ENCODE results near the gene AUTS2.

AUTS2 gene

DNA sequence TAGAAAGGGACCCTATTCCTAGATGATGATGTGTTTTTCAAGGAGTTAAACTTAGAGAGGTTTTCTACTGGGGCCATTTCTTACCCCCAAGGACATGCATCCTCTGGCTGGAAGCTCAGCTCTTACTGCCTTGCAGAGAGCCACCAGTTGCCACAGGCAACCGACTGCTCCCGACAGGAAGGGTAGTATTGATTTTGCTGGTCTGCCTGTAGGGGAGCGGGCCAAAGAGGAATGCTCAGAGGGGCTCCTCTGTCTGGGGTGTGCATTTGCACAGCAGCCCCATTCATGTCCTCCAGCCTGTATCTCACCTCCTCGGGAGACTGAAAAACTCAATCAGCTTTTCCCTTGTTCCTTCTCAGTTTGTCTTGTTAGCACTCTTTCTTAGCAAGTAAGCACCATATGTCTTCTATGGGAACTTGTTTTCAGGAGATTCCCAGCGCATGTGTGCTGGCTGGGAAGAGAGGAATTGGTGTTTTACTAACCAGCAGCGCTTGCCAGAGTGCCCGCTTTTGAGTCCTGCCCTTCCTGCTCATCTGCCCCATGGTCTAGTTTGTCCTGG is 794.7 kb downstream of the AUTS2 start:
- no peaks in the 10 kb centered on the region for H3K4me1 Mint-ChIP-seq
- H3K27ac Mint-ChIP-seq, result no peak overlapping the region
- H3K36me3 Mint-ChIP-seq (ENCODE audit: low read depth), result no peaks in the 10 kb centered on the region
- H3K27me3 Mint-ChIP-seq, result no peaks in the 10 kb centered on the region
- ATAC-seq (no peak), DNase-seq (no peak)
- H3K9me3 Mint-ChIP-seq, result no peaks in the 10 kb centered on the region
- no peak overlapping the region for H3K4me3 Mint-ChIP-seq

DNA sequence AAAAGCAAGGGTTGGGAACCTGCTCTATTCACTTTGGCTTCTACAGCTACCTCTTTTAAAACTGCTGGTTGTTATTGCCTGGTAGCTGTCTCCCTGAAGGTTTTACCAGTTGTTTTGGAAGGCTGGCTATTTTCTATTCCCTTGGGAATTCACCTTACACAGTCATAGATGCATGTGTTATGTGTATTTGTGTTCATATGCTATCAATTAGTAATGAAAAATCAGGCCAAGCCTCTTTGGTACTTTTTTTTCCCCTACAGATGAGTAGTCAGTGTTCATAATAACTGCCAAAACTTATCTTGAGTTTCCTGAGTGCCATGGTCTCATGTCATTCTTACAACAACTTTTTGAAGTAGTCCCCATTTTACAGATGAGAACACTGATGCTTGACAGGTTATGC is 795.7 kb downstream of the AUTS2 start:
- no peaks in the 10 kb centered on the region for H3K9me3 Mint-ChIP-seq
- no peak overlapping the region for H3K27ac Mint-ChIP-seq
- no peaks in the 10 kb centered on the region for H3K4me1 Mint-ChIP-seq
- no peaks in the 10 kb centered on the region for H3K36me3 Mint-ChIP-seq (ENCODE audit: low read depth)
- ATAC-seq (no peak), DNase-seq (no peak)
- H3K27me3 Mint-ChIP-seq, result no peaks in the 10 kb centered on the region
- no peak overlapping the region for H3K4me3 Mint-ChIP-seq

DNA sequence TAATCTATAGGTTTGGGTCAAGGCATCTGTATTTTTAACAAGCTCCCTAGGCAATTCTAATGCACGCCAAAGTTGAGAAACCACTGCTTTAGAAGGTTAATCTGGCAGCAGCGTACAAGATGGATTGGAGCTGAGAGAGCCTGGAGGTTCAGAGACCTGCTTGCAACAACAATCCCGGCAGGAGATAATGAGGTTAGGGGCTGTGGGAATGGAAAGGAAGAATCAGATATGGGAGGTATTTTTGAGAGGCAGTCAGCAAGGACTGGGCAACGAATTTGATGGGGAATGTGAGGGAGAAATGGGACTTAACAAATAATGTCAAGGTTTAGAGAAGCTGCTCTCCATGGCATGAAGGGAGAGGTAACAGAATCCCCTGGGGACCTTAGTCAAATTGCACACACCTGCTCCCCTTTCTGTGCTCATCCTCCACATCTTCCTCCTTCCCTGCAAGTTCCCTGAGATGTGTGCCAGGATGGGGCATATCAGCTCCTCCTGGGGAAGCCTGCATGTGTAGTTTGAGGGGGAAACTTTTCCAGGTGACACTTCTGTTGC is 802.6 kb downstream of the AUTS2 start:
- Mint-ChIP-seq H3K27me3 (no peaks in the 10 kb centered on the region), H3K9me3 (no peaks in the 10 kb centered on the region), H3K4me3 (no peak overlapping the region), H3K36me3 (ENCODE audit: low read depth) (no peaks in the 10 kb centered on the region), H3K4me1 (no peaks in the 10 kb centered on the region), H3K27ac (no peak overlapping the region)
- ATAC-seq (no peak), DNase-seq (no peak)

DNA sequence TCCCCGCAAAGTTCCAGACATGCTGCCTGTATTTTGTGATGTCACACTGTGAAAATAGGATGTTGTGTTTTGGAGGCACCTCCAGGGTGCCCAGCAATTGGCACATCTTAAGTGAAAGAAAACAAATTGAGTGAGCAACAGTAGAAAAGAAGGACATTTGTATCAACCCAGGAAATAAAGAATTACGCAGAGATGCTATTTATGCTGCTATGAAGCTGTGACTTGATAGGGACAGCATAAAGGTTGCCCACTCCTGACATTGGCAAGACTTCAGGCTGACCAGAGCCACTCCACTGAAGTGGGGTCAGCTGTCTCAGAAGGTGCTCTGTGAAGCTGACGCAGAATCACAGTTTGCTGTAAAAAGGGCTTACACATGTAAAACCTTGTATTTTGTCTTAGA is 803.8 kb downstream of the AUTS2 start:
- no peaks in the 10 kb centered on the region for H3K27me3 Mint-ChIP-seq
- H3K4me3 Mint-ChIP-seq, result no peak overlapping the region
- no peaks in the 10 kb centered on the region for H3K36me3 Mint-ChIP-seq (ENCODE audit: low read depth)
- DNase-seq, result no peak
- no peak for ATAC-seq
- no peaks in the 10 kb centered on the region for H3K9me3 Mint-ChIP-seq
- H3K27ac Mint-ChIP-seq, result no peak overlapping the region
- H3K4me1 Mint-ChIP-seq, result peaks cover 3% of the 10 kb centered on the region

DNA sequence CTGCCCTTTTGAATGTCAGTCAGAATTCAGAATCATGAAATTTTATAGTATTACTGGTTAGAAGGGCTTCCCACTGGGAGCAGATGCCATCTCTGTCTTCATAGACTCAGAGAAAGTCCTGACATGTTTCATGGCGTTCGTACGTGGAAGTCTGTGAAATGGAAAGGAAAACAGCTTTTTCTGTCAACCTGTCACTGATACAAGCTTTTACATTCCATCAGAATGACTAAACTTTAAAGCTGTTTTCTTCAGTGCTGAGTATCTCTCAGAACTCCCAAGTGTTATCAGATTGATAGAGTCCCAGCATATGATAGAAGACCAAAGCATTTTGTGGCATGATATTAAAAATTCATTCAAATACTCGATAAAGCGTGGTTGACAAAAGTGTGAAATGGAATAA is 807.0 kb downstream of the AUTS2 start:
- Mint-ChIP-seq H3K4me1 (peaks cover 9% of the 10 kb centered on the region), H3K36me3 (ENCODE audit: low read depth) (no peaks in the 10 kb centered on the region), H3K27ac (no peak overlapping the region), H3K27me3 (no peaks in the 10 kb centered on the region), H3K9me3 (no peaks in the 10 kb centered on the region), H3K4me3 (no peak overlapping the region)
- DNase-seq (no peak), ATAC-seq (no peak)

DNA sequence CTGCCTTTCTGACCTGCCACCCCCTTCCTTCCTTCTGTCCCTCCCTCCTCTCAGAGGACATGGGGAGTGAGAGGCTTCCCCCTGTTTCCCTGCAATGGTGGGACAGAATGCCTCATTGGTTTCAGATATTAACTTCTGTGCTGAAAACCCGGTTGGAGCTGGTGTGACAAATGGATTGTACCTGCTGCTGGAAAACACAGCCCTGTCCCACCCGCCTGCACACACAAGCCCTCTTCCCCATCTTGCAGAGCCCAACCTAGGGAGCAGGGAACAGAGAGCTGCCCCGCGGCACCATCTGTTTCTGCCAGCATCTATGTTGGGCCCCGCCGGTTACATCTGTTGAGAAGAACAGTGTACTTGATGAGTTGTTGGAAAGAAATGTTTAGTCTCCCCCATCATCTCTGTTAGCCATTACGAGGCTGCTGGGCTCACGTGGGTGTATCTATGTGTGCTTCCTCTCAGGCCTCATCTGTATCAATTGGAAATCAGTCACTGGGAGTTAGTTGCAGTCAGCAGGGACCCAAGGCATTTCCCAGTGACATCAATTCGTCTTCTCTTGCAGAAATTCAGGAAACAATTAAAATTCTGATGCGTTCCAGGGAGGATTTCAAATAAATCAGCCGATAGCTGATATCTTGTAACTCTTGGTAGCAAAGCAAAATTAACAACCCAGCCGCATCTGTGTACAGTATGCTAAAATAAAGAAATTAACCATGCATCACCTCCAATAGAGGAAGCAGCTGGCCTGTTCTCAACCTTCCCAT is 808.1 kb downstream of the AUTS2 start:
- no peak for ATAC-seq

DNA sequence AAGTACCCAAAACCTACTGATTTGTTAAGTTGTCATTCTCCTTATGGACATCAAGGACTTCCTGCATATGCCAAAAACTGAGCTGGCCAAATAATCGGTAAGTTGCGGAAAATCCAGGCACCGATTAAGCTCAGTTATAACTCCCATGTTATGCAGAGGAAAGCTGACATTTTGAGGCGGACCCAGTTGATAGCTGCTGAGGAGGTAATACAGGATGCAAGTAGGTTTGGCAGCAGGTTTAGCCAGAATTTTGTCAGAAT is 808.6 kb downstream of the AUTS2 start:
- no peak overlapping the region for H3K27ac Mint-ChIP-seq
- no peaks in the 10 kb centered on the region for H3K27me3 Mint-ChIP-seq
- no peaks in the 10 kb centered on the region for H3K36me3 Mint-ChIP-seq (ENCODE audit: low read depth)
- ATAC-seq (no peak), DNase-seq (no peak)
- no peaks in the 10 kb centered on the region for H3K9me3 Mint-ChIP-seq
- no peak overlapping the region for H3K4me3 Mint-ChIP-seq
- H3K4me1 Mint-ChIP-seq, result peaks cover 9% of the 10 kb centered on the region

More for the DNA sequence above, 808.1 kb downstream of the AUTS2 start:
- Mint-ChIP-seq H3K27me3 (no peaks in the 10 kb centered on the region), H3K36me3 (ENCODE audit: low read depth) (no peaks in the 10 kb centered on the region), H3K9me3 (no peaks in the 10 kb centered on the region), H3K27ac (no peak overlapping the region), H3K4me3 (no peak overlapping the region), H3K4me1 (peaks cover 9% of the 10 kb centered on the region)
- no peak for DNase-seq

DNA sequence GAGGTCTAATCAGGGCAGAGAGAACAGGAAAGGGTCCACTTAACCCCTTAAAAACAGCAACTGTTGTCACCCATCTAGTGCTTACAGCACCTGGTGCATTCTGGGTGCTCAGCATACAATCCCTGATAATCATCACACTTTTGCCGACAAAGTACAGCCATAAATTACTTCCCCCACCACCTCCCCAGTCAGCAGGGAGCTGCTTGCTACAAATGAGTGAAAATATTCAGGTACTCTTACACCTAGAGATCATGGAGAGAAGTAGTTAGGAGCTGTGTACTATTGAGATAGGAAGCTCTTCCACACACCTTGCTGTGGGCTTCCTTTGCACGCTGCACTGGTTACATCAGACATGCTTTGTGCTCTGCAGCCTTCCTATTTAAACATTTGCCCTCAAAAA is 810.2 kb downstream of the AUTS2 start:
- H3K9me3 Mint-ChIP-seq, result no peaks in the 10 kb centered on the region
- ATAC-seq (no peak), DNase-seq (no peak)
- no peak overlapping the region for H3K27ac Mint-ChIP-seq
- no peaks in the 10 kb centered on the region for H3K27me3 Mint-ChIP-seq
- H3K4me1 Mint-ChIP-seq, result peaks cover 9% of the 10 kb centered on the region
- H3K36me3 Mint-ChIP-seq (ENCODE audit: low read depth), result no peaks in the 10 kb centered on the region
- H3K4me3 Mint-ChIP-seq, result no peak overlapping the region

DNA sequence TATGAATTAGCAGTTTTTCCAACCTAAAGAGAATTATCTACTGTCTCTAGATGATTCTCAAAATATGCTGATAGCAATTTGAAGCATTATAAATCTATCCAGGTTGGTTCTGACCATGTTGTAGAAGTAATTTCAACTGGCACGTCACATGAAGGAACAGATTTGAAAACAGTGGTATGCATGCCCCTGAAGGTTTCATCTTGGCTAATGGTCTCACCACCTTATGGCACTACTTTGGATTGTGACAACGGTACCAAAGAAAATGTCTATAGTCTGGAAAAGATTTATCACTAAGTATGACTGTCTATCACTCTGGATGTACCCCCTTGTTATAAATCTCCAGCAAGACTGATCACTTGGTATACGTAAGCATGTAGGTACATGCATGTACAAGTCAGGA is 810.6 kb downstream of the AUTS2 start:
- Mint-ChIP-seq H3K36me3 (ENCODE audit: low read depth) (no peaks in the 10 kb centered on the region), H3K9me3 (no peaks in the 10 kb centered on the region), H3K4me1 (peaks cover 9% of the 10 kb centered on the region), H3K27ac (no peak overlapping the region), H3K27me3 (no peaks in the 10 kb centered on the region), H3K4me3 (no peak overlapping the region)
- no peak for ATAC-seq
- no peak for DNase-seq

DNA sequence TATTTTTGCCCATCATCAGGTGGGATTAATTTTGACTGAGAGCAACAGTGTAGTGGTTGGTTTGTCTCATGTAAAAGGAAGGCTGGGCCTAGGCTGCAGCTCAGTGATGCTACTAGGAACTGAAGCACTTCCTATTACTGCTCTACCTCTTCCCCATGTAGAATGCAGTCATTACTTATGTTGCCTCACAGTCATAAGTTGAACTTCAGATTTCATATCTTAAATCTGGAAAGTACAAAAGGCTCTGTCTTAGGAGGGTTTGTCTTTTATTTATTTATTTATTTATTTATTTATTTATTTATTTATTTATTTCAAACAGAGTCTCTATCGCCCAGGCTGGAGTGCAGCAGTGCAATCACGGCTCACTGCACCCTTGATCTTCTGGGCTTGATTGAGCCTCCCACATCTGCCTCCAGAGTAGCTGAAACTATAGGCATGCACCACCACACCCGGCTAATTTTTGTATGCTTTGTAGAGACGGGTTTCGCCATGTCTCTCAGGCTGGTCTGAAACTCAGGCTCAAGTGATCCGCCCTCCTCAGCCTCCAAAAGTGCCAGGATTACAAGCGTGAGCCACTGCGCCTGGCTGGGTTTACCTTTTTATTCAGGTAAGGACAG is 812.0 kb downstream of the AUTS2 start:
- no peak for DNase-seq
- no peak overlapping the region for H3K27ac Mint-ChIP-seq
- no peaks in the 10 kb centered on the region for H3K27me3 Mint-ChIP-seq
- H3K9me3 Mint-ChIP-seq, result no peaks in the 10 kb centered on the region
- H3K36me3 Mint-ChIP-seq (ENCODE audit: low read depth), result no peaks in the 10 kb centered on the region
- peaks cover 9% of the 10 kb centered on the region for H3K4me1 Mint-ChIP-seq
- ATAC-seq, result no peak
- H3K4me3 Mint-ChIP-seq, result no peak overlapping the region

DNA sequence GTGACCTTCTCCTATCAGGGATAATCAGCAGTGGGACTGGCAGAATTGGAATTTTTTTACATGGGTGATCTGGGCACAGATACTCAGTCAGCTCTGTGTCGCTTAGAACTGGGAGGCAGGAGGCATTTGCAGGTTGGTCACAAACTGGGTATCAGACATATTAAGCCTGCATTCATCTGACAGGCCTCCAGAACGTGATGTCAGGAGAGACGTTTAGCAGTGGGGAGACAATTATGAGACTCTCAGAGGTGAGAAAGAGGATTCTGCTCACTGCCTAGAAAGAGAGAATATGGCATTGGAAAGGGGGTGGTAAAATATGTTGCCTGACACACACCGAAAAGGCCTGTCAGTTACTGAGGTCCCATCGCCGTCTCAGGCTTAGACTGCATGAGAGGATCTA is 816.1 kb downstream of the AUTS2 start:
- H3K27ac Mint-ChIP-seq, result no peak overlapping the region
- H3K36me3 Mint-ChIP-seq (ENCODE audit: low read depth), result no peaks in the 10 kb centered on the region
- H3K27me3 Mint-ChIP-seq, result no peaks in the 10 kb centered on the region
- no peak for DNase-seq
- no peaks in the 10 kb centered on the region for H3K4me1 Mint-ChIP-seq
- no peaks in the 10 kb centered on the region for H3K9me3 Mint-ChIP-seq
- H3K4me3 Mint-ChIP-seq, result no peak overlapping the region
- no peak for ATAC-seq

DNA sequence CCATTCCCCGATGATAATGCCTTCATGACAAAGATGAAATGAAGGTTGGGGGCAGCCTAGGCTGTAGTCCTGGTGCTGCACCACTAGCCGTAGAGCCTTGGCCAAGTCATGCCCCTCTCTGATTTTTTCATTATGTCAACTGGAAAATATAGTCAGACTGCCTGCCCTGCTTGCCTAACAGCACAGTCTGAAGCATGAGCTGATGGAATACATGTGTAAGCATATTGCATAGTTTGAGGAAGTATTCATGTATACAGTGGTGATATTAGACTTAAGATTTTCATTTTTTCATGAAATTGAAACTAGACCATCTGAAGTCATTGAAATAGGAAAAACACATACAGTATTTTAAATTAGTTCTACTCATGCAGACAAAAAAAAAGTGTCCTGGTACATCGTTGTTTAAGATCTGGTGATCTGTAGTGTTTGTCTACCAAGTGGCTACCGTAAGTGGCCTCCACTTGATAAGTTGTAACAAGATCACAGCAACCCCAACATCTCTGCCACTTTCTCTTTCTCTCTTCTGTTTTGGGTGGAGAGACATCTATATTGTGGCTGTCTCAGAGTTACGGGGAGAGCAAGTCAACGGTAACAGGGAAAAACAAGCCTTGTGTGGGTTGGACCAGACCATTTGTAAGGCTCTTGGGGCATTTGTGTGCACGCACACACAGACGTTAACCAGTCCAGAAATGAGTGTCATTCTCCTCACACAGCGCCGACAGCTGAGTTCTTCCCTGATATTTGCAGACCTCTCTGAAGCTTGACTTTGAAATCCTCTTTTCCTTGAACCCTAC is 817.1 kb downstream of the AUTS2 start:
- H3K4me1 Mint-ChIP-seq, result no peaks in the 10 kb centered on the region
- DNase-seq, result no peak
- ATAC-seq, result no peak
- no peaks in the 10 kb centered on the region for H3K36me3 Mint-ChIP-seq (ENCODE audit: low read depth)
- no peaks in the 10 kb centered on the region for H3K27me3 Mint-ChIP-seq
- H3K27ac Mint-ChIP-seq, result no peak overlapping the region
- H3K4me3 Mint-ChIP-seq, result no peak overlapping the region
- no peaks in the 10 kb centered on the region for H3K9me3 Mint-ChIP-seq

DNA sequence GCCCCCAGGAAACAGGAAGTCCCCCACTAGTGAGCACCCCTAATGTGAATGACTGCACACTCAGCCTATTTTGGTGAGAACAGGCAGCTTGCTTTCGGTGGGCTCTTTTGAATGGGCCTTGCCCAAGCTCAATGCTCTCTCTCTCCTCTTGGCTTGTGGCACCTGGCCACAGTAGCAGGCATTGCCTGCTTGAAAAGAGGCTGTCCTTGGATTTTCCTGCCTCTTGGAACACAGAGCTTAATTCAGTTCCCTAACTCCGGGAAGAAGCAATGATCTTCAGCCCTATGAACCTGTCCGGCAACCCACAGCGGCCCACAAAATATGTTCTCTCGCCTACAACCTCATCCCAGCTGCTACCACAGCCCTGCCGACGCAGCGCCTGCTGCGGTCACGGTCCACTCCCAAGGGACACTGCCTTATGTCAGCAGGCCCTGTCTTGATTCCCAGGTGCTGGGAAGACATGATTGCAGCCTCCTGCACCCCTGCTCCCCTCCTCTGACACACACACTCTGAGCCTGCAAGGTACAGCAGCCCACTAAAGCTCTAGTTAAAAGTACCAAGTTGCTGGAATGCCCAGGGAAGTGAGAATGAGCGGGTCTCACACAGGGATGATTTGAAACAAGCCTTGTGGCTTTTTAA is 818.2 kb downstream of the AUTS2 start:
- H3K36me3 Mint-ChIP-seq (ENCODE audit: low read depth), result no peaks in the 10 kb centered on the region
- H3K27ac Mint-ChIP-seq, result no peak overlapping the region
- H3K9me3 Mint-ChIP-seq, result no peaks in the 10 kb centered on the region
- no peak for ATAC-seq
- no peaks in the 10 kb centered on the region for H3K27me3 Mint-ChIP-seq
- H3K4me1 Mint-ChIP-seq, result no peaks in the 10 kb centered on the region
- H3K4me3 Mint-ChIP-seq, result no peak overlapping the region
- no peak for DNase-seq

DNA sequence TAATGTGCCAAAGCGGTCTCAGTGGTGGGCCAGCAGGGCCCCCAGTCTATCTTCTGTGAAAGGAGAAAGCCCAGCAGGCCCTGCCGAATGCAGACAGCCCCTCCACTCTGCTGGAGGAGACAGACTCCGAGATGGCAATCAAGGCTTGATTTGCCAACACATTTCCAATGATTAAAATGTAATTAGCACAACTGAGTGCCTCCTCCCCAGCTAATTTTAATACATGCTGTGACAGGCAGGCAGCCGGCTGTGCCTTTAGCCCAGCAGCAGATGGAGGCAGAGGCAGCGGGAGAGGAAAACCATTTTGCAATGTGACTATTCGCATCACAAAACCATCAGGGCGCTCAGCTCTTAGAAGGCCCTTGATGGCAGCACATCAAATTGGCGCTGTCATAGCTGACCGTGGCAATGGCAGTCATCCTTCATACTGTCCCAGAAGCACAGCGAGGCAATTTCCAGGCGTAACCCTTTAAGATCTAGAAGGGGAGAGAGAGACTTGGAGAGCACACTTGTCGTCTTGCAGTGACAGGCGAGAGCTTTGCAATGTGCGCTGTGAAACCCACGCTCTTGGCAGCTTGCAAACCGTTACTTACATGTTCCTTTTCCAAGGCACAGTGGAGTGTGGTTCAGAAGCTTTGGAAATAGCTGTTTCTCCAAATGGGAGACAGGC is 818.8 kb downstream of the AUTS2 start:
- Mint-ChIP-seq H3K27ac (no peak overlapping the region), H3K4me3 (no peak overlapping the region), H3K4me1 (no peaks in the 10 kb centered on the region), H3K9me3 (no peaks in the 10 kb centered on the region), H3K36me3 (ENCODE audit: low read depth) (no peaks in the 10 kb centered on the region), H3K27me3 (no peaks in the 10 kb centered on the region)
- no peak for ATAC-seq
- no peak for DNase-seq
